Coronary artery (tissue), 2 donors: ENCODE results near the gene BORCS5.

ENCODE experiments used
- DNase-seq: peaks from one replicate; pipeline ENCODE4 v3.0.0-alpha.2; 2017; ENCODE audit warnings: low spot score
- H3K27ac ChIP-seq, 2 donors: fragments of 200-600 bp; sonication (generic); one replicate each; pipeline ENCODE4 v1.5.1; 2016 to 2019
- H3K4me3 ChIP-seq: fragments of 200-600 bp; sonication (generic); 2 replicates; pipeline ENCODE4 v1.5.1; 2016; ENCODE audit warnings: mild to moderate bottlenecking, moderate library complexity
- CTCF ChIP-seq: fragments of 200-600 bp; sonication (generic); IDR thresholded peaks from one replicate; pipeline ENCODE4 v1.5.1; 2019; ENCODE audit warnings: antibody characterized with exemption

The BORCS5 gene

GRCh38 chr12:12397184-12397583 is 40.3 kb downstream of the BORCS5 start:
- TF ChIP-seq CTCF = no peak
- peak overlapping the region in 1 of 2 donors; percentile 74 for H3K27ac ChIP-seq
- DNase-seq = no peak
- no peak overlapping the region for H3K4me3 ChIP-seq

GRCh38 chr12:12398026-12398859 is 41.4 kb downstream of the BORCS5 start:
- peak; percentile 82 for DNase-seq
- peak overlapping the region; percentile 67 to 74 for H3K27ac ChIP-seq
- no peak for TF ChIP-seq CTCF
- H3K4me3 ChIP-seq = peak overlapping the region; percentile 46

- Histone ChIP-seq H3K4me3 (no peak overlapping the region), H3K27ac (peak overlapping the region in 1 of 2 donors; percentile 74)
- no peak for DNase-seq
- TF ChIP-seq CTCF = no peak
Measured at GRCh38 chr12:12399161-12399560, 42.3 kb downstream of the BORCS5 start.

- H3K27ac ChIP-seq = peak overlapping the region; percentile 1 to 74
- H3K4me3 ChIP-seq = no peak overlapping the region
- no peak for TF ChIP-seq CTCF
- no peak for DNase-seq
Measured at GRCh38 chr12:12399776-12400305, 43.0 kb downstream of the BORCS5 start.

- TF ChIP-seq CTCF = no peak
- Histone ChIP-seq H3K4me3 (no peak overlapping the region), H3K27ac (no peak overlapping the region)
- DNase-seq = no peak
Measured at GRCh38 chr12:12400793-12401192, 43.9 kb downstream of the BORCS5 start.

- no peak for TF ChIP-seq CTCF
- Histone ChIP-seq H3K27ac (no peak overlapping the region), H3K4me3 (no peak overlapping the region)
- no peak for DNase-seq
Measured at GRCh38 chr12:12403264-12404248, 46.7 kb downstream of the BORCS5 start.
